HT-29 (cell line): Measurements from ENCODE around the gene PLXDC1. TPM values are rescaled to one million over a fixed set of nuclear protein-coding genes. Genes with fewer than 3 reads are reported as not detected.
A peak's percentile ranks its signal among the peaks of the same experiment; 100 is the strongest.
"Not testable (repeated sequence)": the region's sequence is repeated elsewhere in the genome, so short reads cannot be mapped to it uniquely, and the experiment has no call there.

Source experiments
- DNase-seq: peaks from one replicate; pipeline ENCODE4 v3.0.0-alpha.2; 2015; ENCODE audit warnings: low spot score
- total RNA-seq: library from RNA; depleted of rRNA; stranded (reverse); fragments of >200 nt; shearing (Covaris generic); gene quantifications from 2 replicates; pipeline ENCODE4 v1.2.3, GENCODE V29; 2014

The PLXDC1 gene
- total RNA-seq, 1 experiment from 2014 or later = not detected

GRCh38 chr17:39155654-39156053 is 4.2 kb upstream of the PLXDC1 start:
- no peak for DNase-seq

GRCh38 chr17:39153599-39154051 is 2.2 kb upstream of the PLXDC1 start:
- peak; percentile 94 for DNase-seq

- no peak for DNase-seq
Observed at GRCh38 chr17:39151943-39152818, 744 bp upstream of the PLXDC1 start.

- DNase-seq = no peak
Observed at GRCh38 chr17:39150795-39151149, 665 bp downstream of the PLXDC1 start.

- DNase-seq = no peak
Observed at GRCh38 chr17:39150104-39150634, 1.3 kb downstream of the PLXDC1 start.

GRCh38 chr17:39147221-39148185 is 3.9 kb downstream of the PLXDC1 start:
- DNase-seq = no peak

GRCh38 chr17:39146273-39146672 is 5.2 kb downstream of the PLXDC1 start:
- no peak for DNase-seq

- no peak for DNase-seq
Observed at GRCh38 chr17:39145143-39145542, 6.3 kb downstream of the PLXDC1 start.

- DNase-seq = peak; percentile 22
Observed at GRCh38 chr17:39144416-39144840, 7.0 kb downstream of the PLXDC1 start.

- no peak for DNase-seq
Observed at GRCh38 chr17:39143552-39144093, 7.8 kb downstream of the PLXDC1 start.

GRCh38 chr17:39141915-39142664 is 9.3 kb downstream of the PLXDC1 start:
- no peak for DNase-seq

- no peak for DNase-seq
Observed at GRCh38 chr17:39141294-39141693, 10.1 kb downstream of the PLXDC1 start.

- DNase-seq = no peak
Observed at GRCh38 chr17:39139561-39139960, 11.9 kb downstream of the PLXDC1 start.

- peak; percentile 31 for DNase-seq
Observed at GRCh38 chr17:39139161-39139511, 12.3 kb downstream of the PLXDC1 start.

- DNase-seq = no peak
Observed at GRCh38 chr17:39138431-39139160, 12.8 kb downstream of the PLXDC1 start.

- no peak for DNase-seq
Observed at GRCh38 chr17:39134878-39135277, 16.6 kb downstream of the PLXDC1 start.

- no peak for DNase-seq
Observed at GRCh38 chr17:39132192-39132610, 19.2 kb downstream of the PLXDC1 start.

GRCh38 chr17:39131616-39132015 is 19.8 kb downstream of the PLXDC1 start:
- no peak for DNase-seq

GRCh38 chr17:39130205-39130604 is 21.2 kb downstream of the PLXDC1 start:
- DNase-seq = no peak

- DNase-seq = not testable (repeated sequence)
Observed at GRCh38 chr17:39129544-39129943, 21.9 kb downstream of the PLXDC1 start.
